SK-MEL-5 (cell line): ENCODE measurements around the gene SLC26A5. TPM values are rescaled to one million over a fixed set of nuclear protein-coding genes. Genes with fewer than 3 reads are reported as not detected.

Experiments used
- small RNA-seq, 2 experiments: library from RNA; depleted of rRNA; stranded (forward); fragments of <200 nt; gene quantifications; one replicate each; pipeline ENCODE3, GENCODE V24; 2014
- total RNA-seq: library from RNA; depleted of rRNA; stranded (reverse); fragments of >200 nt; shearing (Covaris generic); gene quantifications from 2 replicates; pipeline ENCODE4 v1.2.3, GENCODE V29; 2014; rRNA removed

Gene SLC26A5
- total RNA-seq, 1 experiment from 2014 or later, result not detected

Small RNA genes within 50 kb of the gene (small RNA-seq; reads per million reads assigned to genes)
- 0 reads per million in 2 experiments for gene RF00019
- 0 to 0.38 reads per million in 2 experiments for gene RPS29P16

Other genes starting within 250 kb of the SLC26A5 start
- 137 and 146 TPM in 2 replicates for gene PMPCB, start 148.8 kb downstream of the SLC26A5 start, total RNA-seq
- gene DNAJC2, start 101.4 kb downstream of the SLC26A5 start, total RNA-seq, result 42.6 and 44.3 TPM in 2 replicates
- gene PSMC2, start 98.6 kb downstream of the SLC26A5 start, total RNA-seq, result 375 and 389 TPM in 2 replicates